Measurements from ENCODE around the gene SENP5.
A peak's percentile ranks its signal among the peaks of the same experiment; 100 is the strongest.
"Not testable (repeated sequence)": the region's sequence is repeated elsewhere in the genome, so short reads cannot be mapped to it uniquely, and the experiment has no call there.

The SENP5 gene

DNA sequence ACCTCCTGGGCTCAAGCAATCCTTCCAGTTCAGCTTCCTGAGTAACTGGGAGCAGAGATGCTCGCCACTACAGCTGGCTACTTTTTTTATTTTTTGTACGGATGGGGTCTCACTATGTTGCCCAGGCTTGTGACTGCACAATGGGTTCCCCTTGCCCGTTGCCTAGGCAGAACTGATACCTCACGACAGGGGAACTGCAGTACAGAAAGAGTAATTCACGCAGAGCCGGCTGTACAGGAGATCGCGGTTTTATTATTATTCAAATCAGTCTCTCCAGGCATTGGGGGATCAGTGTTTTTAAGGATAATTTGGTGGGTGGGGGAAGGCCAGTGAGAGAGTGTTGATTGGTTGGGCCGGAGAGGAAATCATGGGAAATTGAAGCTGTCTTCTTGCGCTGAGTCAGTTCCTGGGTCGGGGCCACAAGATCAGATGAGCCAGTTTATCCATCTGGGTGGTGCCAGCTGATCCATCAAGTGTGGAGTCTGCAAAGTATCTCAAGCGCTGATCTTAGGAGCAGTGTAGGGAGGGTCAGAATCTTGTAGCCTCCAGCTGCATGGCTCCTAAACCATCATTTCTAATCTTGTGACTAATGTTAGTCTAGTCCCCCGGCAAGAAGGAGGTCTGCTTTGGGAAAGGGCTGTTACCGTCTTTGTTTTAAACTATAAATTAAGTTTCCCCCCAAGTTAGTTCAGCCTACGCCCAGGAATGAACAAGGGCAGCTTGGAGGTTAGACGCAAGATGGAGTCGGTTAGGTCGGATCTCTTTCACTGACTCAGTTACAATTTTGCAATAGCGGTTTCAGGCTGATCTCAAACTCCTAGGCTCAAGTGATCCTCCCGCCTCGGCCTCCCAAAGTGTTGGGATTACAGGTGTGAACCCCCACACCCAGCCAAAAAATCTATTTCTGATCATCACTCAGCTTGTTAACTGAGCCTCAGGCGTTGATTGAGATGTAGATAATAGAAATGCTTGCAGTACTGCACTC, 23.2 kb upstream of the SENP5 start:
- not testable (repeated sequence) for H3K27me3 ChIP-seq (ENCODE audit: control insufficient read depth in 1 of 2, insufficient read depth in 2 of 2, low read length in 2 of 2); H3K36me3 ChIP-seq (ENCODE audit: insufficient read depth, low read length); H3K4me1 ChIP-seq (ENCODE audit: insufficient read depth, low read length); H3K9ac ChIP-seq (ENCODE audit: low read length); H3K9me3 ChIP-seq (ENCODE audit: low read length); H3K27ac ChIP-seq (ENCODE audit: low read depth, low read length); H3K4me3 ChIP-seq (ENCODE audit: low read depth in 1 of 2, low read length in 2 of 2)

DNA sequence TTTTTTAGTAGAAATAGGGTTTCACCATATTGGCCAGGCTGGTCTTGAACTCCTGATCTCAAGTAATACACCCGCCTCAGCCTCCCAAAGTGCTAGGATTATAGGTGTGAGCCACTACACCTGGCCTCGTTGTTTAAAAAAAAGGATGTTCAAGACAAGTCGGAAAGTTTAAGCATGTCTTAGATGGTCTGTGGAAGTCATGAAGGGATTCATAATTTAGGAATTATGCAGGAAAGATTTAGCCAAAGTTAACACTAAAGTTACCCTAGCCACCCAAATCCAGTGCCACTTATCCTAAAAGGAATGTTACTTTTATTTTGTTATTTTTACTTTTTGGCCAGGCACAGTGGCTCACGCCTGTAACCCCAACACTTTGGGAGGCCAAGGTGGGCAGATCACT, 19.3 kb upstream of the SENP5 start:
- H3K27me3 ChIP-seq (ENCODE audit: control insufficient read depth in 1 of 2, insufficient read depth in 2 of 2, low read length in 2 of 2); H3K4me1 ChIP-seq (ENCODE audit: insufficient read depth, low read length); H3K27ac ChIP-seq (ENCODE audit: low read depth, low read length); H3K4me3 ChIP-seq (ENCODE audit: low read depth in 1 of 2, low read length in 2 of 2); H3K9me3 ChIP-seq (ENCODE audit: low read length); H3K36me3 ChIP-seq (ENCODE audit: insufficient read depth, low read length); H3K9ac ChIP-seq (ENCODE audit: low read length): not testable (repeated sequence)

DNA sequence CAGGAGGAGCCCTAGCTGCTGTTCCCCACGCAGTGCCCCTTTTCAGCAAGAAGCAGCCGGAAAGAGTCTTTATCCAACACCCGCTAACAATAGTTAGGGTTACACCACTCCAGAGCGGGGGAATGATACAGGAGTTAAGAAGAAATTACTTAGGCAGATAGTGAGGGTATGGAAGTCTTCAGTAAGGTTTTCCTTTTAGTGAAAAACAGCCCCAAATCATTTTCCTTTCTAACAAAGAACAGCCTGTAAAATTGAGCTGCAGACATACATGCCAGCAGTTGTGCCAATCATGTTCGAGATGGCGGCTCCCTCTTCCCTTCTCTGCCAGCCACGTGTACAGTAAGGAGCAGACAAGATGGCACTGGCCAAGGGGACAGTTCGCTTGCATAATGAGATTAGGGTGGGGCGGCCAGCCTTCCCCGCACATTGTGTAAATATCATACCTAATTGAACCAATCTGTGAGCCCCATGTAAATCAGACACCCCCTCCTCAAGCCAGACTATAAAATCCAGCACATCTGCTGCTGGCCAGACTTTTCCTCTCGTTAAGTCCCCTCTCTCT, 18.5 kb upstream of the SENP5 start:
- Histone ChIP-seq H3K27me3 (ENCODE audit: control insufficient read depth in 1 of 2, insufficient read depth in 2 of 2, low read length in 2 of 2) (no peaks in the 10 kb centered on the region), H3K27ac (ENCODE audit: low read depth, low read length) (no peak overlapping the region), H3K4me3 (ENCODE audit: low read depth in 1 of 2, low read length in 2 of 2) (no peak overlapping the region), H3K9ac (ENCODE audit: low read length) (no peak overlapping the region), H3K36me3 (ENCODE audit: insufficient read depth, low read length) (no peaks in the 10 kb centered on the region), H3K9me3 (ENCODE audit: low read length) (no peaks in the 10 kb centered on the region), H3K4me1 (ENCODE audit: insufficient read depth, low read length) (no peaks in the 10 kb centered on the region)

DNA sequence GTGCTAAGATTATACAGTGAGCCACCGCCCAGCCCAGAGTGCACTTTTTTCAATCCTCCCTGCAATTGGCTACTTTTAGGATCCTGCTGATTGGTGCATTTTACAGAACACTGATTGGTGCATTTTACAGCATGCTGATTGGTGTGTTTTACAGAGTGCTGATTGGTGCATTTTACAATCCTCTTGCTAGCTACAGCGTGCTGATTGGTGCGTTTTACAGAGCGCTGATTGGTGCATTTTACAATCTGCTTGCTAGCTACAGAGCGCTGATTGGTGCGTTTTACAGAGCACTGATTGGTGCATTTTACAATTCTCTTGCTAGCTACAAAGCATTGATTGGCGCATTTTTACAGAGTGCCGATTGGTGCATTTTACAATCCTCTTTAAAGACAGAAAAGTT, 4.7 kb upstream of the SENP5 start:
- not testable (repeated sequence) for H3K9me3 ChIP-seq (ENCODE audit: low read length); H3K4me1 ChIP-seq (ENCODE audit: insufficient read depth, low read length); H3K36me3 ChIP-seq (ENCODE audit: insufficient read depth, low read length); H3K4me3 ChIP-seq (ENCODE audit: low read depth in 1 of 2, low read length in 2 of 2); H3K27me3 ChIP-seq (ENCODE audit: control insufficient read depth in 1 of 2, insufficient read depth in 2 of 2, low read length in 2 of 2); H3K9ac ChIP-seq (ENCODE audit: low read length); H3K27ac ChIP-seq (ENCODE audit: low read depth, low read length)

DNA sequence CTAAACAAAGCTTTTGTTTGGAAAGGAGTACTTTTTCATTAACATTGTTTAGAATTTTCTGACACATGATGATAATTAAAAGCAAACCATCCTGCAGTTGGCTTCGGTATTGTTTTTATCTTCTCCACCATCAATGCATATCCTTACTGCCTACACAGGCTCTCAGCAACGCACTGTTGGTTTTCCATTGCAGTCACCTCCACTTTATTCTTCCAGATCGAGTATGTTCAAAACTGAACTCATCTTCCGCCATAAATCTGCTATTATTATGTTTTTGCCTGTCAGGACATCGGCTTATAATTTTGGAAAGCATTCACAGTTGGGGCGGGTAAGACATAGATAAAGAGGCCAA, 589 bp upstream of the SENP5 start:
- Histone ChIP-seq H3K9me3 (ENCODE audit: low read length) (no peaks in the 10 kb centered on the region), H3K4me3 (ENCODE audit: low read depth in 1 of 2, low read length in 2 of 2) (peak overlapping the region; percentile 86 to 92), H3K36me3 (ENCODE audit: insufficient read depth, low read length) (no peaks in the 10 kb centered on the region), H3K9ac (ENCODE audit: low read length) (peak overlapping the region; percentile 79), H3K27me3 (ENCODE audit: control insufficient read depth in 1 of 2, insufficient read depth in 2 of 2, low read length in 2 of 2) (no peaks in the 10 kb centered on the region), H3K27ac (ENCODE audit: low read depth, low read length) (peak overlapping the region; percentile 84), H3K4me1 (ENCODE audit: insufficient read depth, low read length) (peaks cover 8% of the 10 kb centered on the region)

DNA sequence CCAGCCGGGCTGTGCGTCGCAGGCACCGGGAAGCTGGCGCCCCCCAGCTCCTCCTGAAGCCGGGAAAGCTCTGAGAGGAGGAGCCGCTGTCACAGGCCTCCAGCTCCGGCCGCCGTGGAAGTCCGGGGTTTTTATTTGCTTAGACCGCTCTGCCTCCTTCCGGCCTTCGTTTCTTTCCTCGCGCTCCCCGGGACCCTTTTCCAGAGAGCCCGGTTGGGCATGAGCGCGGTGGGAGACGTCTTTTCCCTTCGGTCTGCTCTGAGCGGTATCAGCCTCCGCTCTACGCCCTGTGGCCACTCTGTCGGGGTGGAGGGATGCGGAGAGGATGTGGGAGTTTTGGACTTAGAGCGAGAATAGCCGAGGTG, 559 bp downstream of the SENP5 start:
- H3K4me1 ChIP-seq (ENCODE audit: insufficient read depth, low read length), result peaks cover 8% of the 10 kb centered on the region
- H3K36me3 ChIP-seq (ENCODE audit: insufficient read depth, low read length), result no peaks in the 10 kb centered on the region
- peak overlapping the region; percentile 75 for H3K9ac ChIP-seq (ENCODE audit: low read length)
- no peaks in the 10 kb centered on the region for H3K27me3 ChIP-seq (ENCODE audit: control insufficient read depth in 1 of 2, insufficient read depth in 2 of 2, low read length in 2 of 2)
- peak overlapping the region; percentile 86 to 92 for H3K4me3 ChIP-seq (ENCODE audit: low read depth in 1 of 2, low read length in 2 of 2)
- H3K9me3 ChIP-seq (ENCODE audit: low read length), result no peaks in the 10 kb centered on the region
- peak overlapping the region; percentile 84 for H3K27ac ChIP-seq (ENCODE audit: low read depth, low read length)

DNA sequence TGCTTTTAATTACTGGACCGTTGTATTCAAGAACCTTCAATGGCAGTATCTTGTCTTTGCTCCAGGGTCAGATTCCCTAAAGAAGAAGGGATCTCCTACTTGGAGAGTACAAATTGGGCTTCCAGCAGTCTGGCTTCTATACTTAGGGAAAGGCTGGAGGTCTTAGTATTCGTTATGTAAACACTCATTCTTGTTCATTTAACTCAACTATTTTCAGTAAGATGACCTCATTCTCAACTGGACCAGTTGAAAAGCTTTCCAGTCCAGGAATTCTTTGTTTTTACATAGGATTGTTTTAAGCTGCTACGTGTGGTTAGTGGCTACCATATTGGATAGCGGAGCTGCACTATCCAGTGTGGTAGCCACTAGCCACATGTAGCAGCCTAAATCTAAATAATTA, 4.6 kb downstream of the SENP5 start:
- H3K9me3 ChIP-seq (ENCODE audit: low read length), result no peaks in the 10 kb centered on the region
- H3K27ac ChIP-seq (ENCODE audit: low read depth, low read length), result no peak overlapping the region
- peaks cover 8% of the 10 kb centered on the region for H3K4me1 ChIP-seq (ENCODE audit: insufficient read depth, low read length)
- H3K4me3 ChIP-seq (ENCODE audit: low read depth in 1 of 2, low read length in 2 of 2), result no peak overlapping the region
- no peaks in the 10 kb centered on the region for H3K27me3 ChIP-seq (ENCODE audit: control insufficient read depth in 1 of 2, insufficient read depth in 2 of 2, low read length in 2 of 2)
- H3K36me3 ChIP-seq (ENCODE audit: insufficient read depth, low read length), result no peaks in the 10 kb centered on the region
- H3K9ac ChIP-seq (ENCODE audit: low read length), result no peak overlapping the region

DNA sequence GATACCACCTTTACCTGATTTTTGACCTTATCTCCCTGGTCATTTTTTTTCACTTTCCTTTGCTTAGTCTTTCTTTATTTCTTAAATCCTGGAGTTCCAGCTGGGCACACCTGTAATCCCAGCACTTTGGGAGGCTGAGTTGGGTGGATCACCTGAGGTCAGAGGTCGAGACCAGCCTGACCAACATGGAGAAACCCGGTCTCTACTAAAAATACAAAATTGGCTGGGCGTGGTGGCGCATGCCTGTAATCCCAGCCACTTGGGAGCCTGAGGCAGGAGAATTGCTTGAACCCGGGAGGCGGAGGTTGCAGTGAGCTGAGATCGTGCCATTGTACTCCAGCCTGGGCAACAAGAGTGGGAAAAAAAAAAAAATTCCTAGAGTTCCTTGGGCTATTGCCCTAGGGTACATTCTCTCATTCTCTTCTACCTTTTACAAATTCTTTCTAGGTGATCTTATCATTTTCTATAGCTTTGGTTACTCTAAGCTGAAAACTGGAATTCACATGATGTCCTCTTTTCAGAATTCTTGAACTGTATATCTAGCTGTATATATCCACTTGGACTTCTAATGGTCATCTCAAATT, 6.9 kb downstream of the SENP5 start:
- H3K36me3 ChIP-seq (ENCODE audit: insufficient read depth, low read length); H3K4me1 ChIP-seq (ENCODE audit: insufficient read depth, low read length); H3K4me3 ChIP-seq (ENCODE audit: low read depth in 1 of 2, low read length in 2 of 2); H3K27me3 ChIP-seq (ENCODE audit: control insufficient read depth in 1 of 2, insufficient read depth in 2 of 2, low read length in 2 of 2); H3K9ac ChIP-seq (ENCODE audit: low read length); H3K9me3 ChIP-seq (ENCODE audit: low read length); H3K27ac ChIP-seq (ENCODE audit: low read depth, low read length): not testable (repeated sequence)

DNA sequence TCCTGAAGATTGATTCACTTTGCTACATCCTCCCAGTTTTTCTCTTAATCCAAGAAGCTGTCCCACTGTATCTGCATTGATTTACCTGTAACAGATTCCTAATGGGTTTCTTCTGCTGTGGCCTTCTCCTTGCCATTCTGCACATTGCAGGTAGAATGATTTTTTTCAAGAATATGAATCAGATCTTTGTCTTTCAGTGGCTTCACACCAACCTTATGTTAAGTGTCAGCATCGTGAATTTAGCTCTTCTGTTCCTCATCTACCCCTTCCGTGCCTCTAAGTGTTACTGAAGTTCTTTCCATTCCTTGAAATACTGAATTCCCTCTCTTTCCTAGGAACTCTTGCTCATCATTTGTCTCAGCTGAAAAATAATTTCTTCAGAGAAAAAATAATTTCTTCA, 7.5 kb downstream of the SENP5 start:
- Histone ChIP-seq H3K4me3 (ENCODE audit: low read depth in 1 of 2, low read length in 2 of 2) (no peak overlapping the region), H3K9me3 (ENCODE audit: low read length) (no peaks in the 10 kb centered on the region), H3K27ac (ENCODE audit: low read depth, low read length) (no peak overlapping the region), H3K27me3 (ENCODE audit: control insufficient read depth in 1 of 2, insufficient read depth in 2 of 2, low read length in 2 of 2) (no peaks in the 10 kb centered on the region), H3K9ac (ENCODE audit: low read length) (no peak overlapping the region), H3K4me1 (ENCODE audit: insufficient read depth, low read length) (no peaks in the 10 kb centered on the region), H3K36me3 (ENCODE audit: insufficient read depth, low read length) (no peaks in the 10 kb centered on the region)

DNA sequence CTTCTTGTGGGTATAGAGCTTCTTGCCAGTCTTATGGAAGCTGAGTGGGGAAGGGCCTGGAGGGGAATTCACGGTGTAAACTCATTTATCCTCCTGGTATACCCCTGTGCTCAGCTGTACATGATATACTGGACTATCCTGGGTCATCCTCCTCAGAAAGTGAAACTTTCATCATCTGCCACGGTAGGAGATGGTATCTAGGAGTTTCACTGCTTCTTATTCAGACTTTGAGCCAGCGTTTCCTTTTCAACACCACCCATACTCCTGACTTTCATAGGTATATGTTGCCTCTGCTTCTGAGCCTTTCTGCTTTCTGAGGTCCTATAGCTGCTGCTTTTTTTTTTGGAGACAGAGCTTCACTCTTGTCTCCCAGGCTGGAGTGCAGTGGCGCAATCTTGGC, 15.6 kb downstream of the SENP5 start:
- Histone ChIP-seq H3K36me3 (ENCODE audit: insufficient read depth, low read length) (peaks cover 16% of the 10 kb centered on the region), H3K27me3 (ENCODE audit: control insufficient read depth in 1 of 2, insufficient read depth in 2 of 2, low read length in 2 of 2) (no peaks in the 10 kb centered on the region), H3K27ac (ENCODE audit: low read depth, low read length) (no peak overlapping the region), H3K4me1 (ENCODE audit: insufficient read depth, low read length) (no peaks in the 10 kb centered on the region), H3K9ac (ENCODE audit: low read length) (no peak overlapping the region), H3K4me3 (ENCODE audit: low read depth in 1 of 2, low read length in 2 of 2) (no peak overlapping the region), H3K9me3 (ENCODE audit: low read length) (no peaks in the 10 kb centered on the region)

DNA sequence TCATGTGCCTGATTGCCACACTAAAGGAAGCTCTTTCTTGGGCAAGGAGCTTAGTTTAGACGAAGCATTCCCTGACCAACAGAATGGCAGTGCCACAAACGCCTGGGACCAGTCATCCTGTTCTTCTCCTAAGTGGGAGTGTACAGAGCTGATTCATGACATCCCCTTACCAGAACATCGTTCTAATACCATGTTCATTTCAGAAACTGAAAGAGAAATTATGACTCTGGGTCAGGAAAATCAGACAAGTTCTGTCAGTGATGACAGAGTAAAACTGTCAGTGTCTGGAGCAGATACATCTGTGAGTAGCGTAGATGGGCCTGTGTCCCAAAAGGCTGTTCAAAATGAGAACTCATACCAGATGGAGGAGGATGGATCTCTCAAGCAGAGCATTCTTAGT, 18.4 kb downstream of the SENP5 start:
- Histone ChIP-seq H3K4me1 (ENCODE audit: insufficient read depth, low read length) (no peaks in the 10 kb centered on the region), H3K9ac (ENCODE audit: low read length) (no peak overlapping the region), H3K27me3 (ENCODE audit: control insufficient read depth in 1 of 2, insufficient read depth in 2 of 2, low read length in 2 of 2) (no peaks in the 10 kb centered on the region), H3K9me3 (ENCODE audit: low read length) (no peaks in the 10 kb centered on the region), H3K36me3 (ENCODE audit: insufficient read depth, low read length) (peaks cover 16% of the 10 kb centered on the region), H3K27ac (ENCODE audit: low read depth, low read length) (no peak overlapping the region), H3K4me3 (ENCODE audit: low read depth in 1 of 2, low read length in 2 of 2) (no peak overlapping the region)

All from muscle layer of colon (tissue), 2 donors.